ENCODE data around the gene C11orf42. TPM values are rescaled to one million over a fixed set of nuclear protein-coding genes. Genes with fewer than 3 reads are reported as not detected.
"Not testable (repeated sequence)": the region's sequence is repeated elsewhere in the genome, so short reads cannot be mapped to it uniquely, and the experiment has no call there.

C11orf42 gene
- total RNA-seq, 2 donors from 2014 or later, result not detected

- Histone ChIP-seq H3K27ac (no peak overlapping the region), H3K9me3 (no peaks in the 10 kb centered on the region), H3K27me3 (no peaks in the 10 kb centered on the region), H3K9ac (ENCODE audit: low read depth in 2 of 2, low read length in 2 of 2) (no peak overlapping the region), H3K4me3 (no peak overlapping the region), H3K4me1 (no peaks in the 10 kb centered on the region), H3K36me3 (no peaks in the 10 kb centered on the region)
- no peak for TF ChIP-seq CTCF (IDR thresholded peaks at IDR 0.05)
- no peak for DNase-seq
- intact Hi-C loops (cut with DNase I), result no loop called here
These were observed 36.0 kb downstream of the C11orf42 start for GRCh38 chr11:6241316-6241715.

DNA sequence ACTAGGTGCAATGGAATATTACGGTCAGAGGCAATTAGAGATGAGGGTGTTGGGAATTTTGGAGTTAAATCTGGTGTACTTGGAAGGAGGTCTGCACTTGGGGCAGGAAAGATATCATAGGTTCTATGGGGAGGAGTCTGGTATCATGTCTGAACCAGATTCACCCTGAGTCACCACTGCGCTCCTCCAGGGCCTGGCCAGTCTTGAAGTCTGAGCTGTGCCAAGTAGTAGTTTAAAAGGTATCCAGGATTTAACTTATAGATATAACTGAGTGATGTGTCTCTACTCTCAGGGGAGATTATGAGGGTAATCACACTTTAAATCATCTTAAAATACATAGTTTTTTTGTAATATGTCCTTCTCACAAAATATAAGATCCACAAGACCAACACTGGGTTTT lies 40.2 kb downstream of the C11orf42 start:
- H3K9ac ChIP-seq (ENCODE audit: low read depth in 2 of 2, low read length in 2 of 2), result no peak overlapping the region
- H3K9me3 ChIP-seq, result no peaks in the 10 kb centered on the region
- no peak for DNase-seq
- intact Hi-C loops (cut with DNase I), result no loop called here
- H3K4me3 ChIP-seq, result no peak overlapping the region
- no peaks in the 10 kb centered on the region for H3K4me1 ChIP-seq
- H3K27me3 ChIP-seq, result no peaks in the 10 kb centered on the region
- no peaks in the 10 kb centered on the region for H3K36me3 ChIP-seq
- no peak overlapping the region for H3K27ac ChIP-seq
- no peak for TF ChIP-seq CTCF (IDR thresholded peaks at IDR 0.05)

DNA sequence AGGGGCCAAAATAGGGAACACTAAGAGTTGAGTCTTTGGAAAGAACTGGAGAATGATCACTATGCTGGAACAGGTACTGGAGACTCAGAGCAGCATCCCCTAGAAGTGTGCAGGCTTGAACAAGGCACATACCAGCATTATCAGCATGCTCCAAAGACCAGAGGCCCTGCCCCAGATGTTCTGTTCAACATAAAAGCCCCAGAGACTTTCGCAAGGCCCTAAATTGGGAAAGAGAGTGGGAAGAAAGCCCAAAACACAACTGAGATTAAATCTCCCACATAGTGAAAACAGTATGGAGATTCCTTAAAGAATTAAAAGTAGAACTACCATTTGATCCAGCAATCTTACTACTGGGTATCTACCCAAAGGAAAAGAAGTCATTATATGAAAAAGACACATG lies 42.9 kb downstream of the C11orf42 start:
- intact Hi-C loops (cut with DNase I), result no loop called here
- Histone ChIP-seq H3K9me3 (no peaks in the 10 kb centered on the region), H3K27ac (no peak overlapping the region), H3K27me3 (no peaks in the 10 kb centered on the region), H3K36me3 (no peaks in the 10 kb centered on the region), H3K4me3 (no peak overlapping the region), H3K4me1 (peaks cover 3% of the 10 kb centered on the region), H3K9ac (ENCODE audit: low read depth in 2 of 2, low read length in 2 of 2) (no peak overlapping the region)
- no peak for TF ChIP-seq CTCF (IDR thresholded peaks at IDR 0.05)
- no peak for DNase-seq

DNA sequence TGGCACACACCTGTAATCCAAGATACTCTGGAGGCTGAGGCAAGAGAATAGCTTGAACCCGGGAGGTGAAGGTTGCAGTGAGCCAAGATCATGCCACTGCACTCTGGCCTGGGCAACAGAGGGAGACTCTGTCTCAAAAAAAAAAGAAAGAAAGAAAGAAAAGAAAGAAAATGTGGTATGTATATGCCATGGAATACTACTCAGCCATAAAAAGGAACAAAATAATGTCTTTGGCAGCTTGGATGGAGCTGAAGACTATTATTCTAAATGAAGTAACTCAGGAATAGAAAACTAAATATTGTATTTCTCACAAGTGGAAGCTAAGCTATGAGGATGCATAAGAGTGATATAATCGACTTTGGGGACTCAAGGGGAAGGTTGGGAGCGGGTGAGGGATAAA lies 43.5 kb downstream of the C11orf42 start:
- H3K27me3 ChIP-seq; DNase-seq; intact Hi-C loops (cut with DNase I); H3K9ac ChIP-seq (ENCODE audit: low read depth in 2 of 2, low read length in 2 of 2); H3K4me1 ChIP-seq; H3K27ac ChIP-seq; H3K36me3 ChIP-seq; H3K9me3 ChIP-seq; H3K4me3 ChIP-seq: not testable (repeated sequence)

- no peak overlapping the region for H3K27ac ChIP-seq
- no peaks in the 10 kb centered on the region for H3K9me3 ChIP-seq
- peaks cover 3% of the 10 kb centered on the region for H3K4me1 ChIP-seq
- intact Hi-C loops (cut with DNase I), result no loop called here
- H3K4me3 ChIP-seq, result no peak overlapping the region
- H3K9ac ChIP-seq (ENCODE audit: low read depth in 2 of 2, low read length in 2 of 2), result no peak overlapping the region
- H3K27me3 ChIP-seq, result no peaks in the 10 kb centered on the region
- DNase-seq, result peak; percentile 57
- H3K36me3 ChIP-seq, result no peaks in the 10 kb centered on the region
- TF ChIP-seq CTCF (IDR thresholded peaks at IDR 0.05), result no peak
These were observed 44.6 kb downstream of the C11orf42 start for GRCh38 chr11:6249770-6250555.

- DNase-seq, result peak; percentile 74
- H3K36me3 ChIP-seq, result no peaks in the 10 kb centered on the region
- no peak overlapping the region for H3K9ac ChIP-seq (ENCODE audit: low read depth in 2 of 2, low read length in 2 of 2)
- H3K27me3 ChIP-seq, result no peaks in the 10 kb centered on the region
- H3K27ac ChIP-seq, result no peak overlapping the region
- intact Hi-C loops (cut with DNase I), result no loop called here
- no peak overlapping the region for H3K4me3 ChIP-seq
- peak; percentile 95 for TF ChIP-seq CTCF (IDR thresholded peaks at IDR 0.05)
- no peaks in the 10 kb centered on the region for H3K9me3 ChIP-seq
- H3K4me1 ChIP-seq, result peaks cover 3% of the 10 kb centered on the region
These were observed 45.9 kb downstream of the C11orf42 start for GRCh38 chr11:6251120-6251733.
